Frontal cortex (tissue), 4 donors: ENCODE results near the gene RPS2. TPM values are rescaled to one million over a fixed set of nuclear protein-coding genes. Genes with fewer than 3 reads are reported as not detected.

Experiments
- DNase-seq, 2 donors: peaks; one replicate each; pipeline ENCODE4 v3.0.0; 2012; ENCODE audit warnings: low spot score in 2 of 2
- FAIRE-seq: peaks from 2 replicates; lab custom pipeline; 2012; peaks lifted over from hg19 to GRCh38; lab: Jason Lieb, UNC
- total RNA-seq: library from RNA; depleted of rRNA; stranded (reverse); fragments of >200 nt; gene quantifications from one replicate; pipeline ENCODE4 v1.2.3, GENCODE V29; 2014
- donor health status: control.
- donor health status: control.
- donor health status: control.

RPS2 gene
- total RNA-seq, 1 donor from 2014 or later = 1,930 TPM

DNA sequence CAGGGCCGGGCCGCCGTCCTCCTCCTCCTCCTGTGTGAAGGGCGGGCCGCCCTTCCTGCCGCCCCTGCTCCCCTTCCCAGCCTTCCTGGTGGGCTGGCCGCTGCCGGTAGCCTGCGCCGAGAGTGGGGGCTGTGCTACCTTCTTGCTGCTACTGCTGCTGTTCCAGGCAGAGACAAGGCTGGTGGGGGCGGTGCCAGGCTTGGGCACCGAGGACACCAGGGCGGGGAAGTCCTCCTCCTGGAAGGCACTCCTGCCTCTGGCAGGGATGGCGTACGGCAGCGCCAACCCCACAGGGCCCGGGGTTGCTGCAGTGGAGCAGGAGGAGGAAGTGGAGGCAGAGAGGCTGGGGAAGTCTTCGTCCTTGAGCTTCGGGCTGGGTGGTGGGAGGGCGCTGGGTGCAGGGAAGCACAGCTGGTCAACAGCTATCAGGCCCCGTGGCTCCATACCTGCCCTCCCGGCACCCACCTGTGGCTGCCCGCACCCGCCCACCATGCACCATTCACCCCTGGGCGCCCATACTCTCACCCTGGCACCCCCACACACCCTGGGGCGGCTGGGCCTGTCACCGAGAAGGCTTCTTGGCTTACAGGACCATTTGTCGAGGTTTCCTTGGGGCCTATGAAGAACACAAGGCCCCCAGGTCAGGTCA, 35.4 kb upstream of the RPS2 start:
- FAIRE-seq (no peak), DNase-seq (no peak)

DNA sequence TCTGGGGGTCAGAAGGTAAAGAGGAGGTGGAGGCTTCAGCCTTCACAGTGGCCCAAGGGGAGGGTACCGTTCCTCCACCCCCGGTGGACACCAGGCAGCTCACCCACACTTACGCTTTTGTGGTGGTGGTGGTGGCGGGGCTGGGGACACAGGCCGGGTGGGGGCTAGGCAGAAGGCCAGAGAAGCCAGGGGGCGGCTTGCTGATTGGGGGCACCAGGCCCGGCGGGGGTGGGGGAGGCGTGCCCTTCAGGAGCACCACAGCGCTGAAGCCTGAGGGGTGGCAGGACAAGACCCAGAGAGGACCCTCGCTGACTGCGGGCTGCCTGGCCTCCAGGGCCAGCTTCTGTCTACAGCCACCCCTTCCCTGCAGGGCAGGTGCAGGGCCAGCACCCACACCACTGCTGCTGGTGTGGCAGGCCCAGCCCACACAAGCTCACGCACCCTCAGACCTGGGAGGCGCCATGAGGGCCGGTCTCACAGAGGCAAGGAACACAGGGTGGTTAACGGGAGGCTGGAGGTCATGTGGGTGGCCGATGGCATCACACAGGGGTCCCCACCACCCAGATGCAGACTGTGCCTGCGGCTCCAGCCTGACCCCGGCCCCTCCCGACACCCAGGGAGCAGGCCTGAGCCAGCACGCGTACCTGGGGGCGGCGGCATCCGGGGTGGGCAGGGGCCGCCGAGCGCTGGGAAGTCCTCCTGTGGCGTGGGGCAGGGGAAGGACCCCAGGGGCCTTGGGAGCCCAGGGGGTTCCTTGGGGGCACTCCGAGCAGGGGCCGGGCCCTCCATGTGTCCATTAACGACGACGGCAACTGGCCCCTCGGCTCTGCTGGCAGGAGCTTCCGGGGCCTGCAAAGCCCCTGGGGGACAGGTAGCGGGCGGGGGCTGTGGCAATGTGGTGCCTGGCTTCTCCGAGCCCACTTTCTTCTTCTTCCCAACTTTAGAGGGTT, 34.5 kb upstream of the RPS2 start:
- no peak for FAIRE-seq
- no peak for DNase-seq

DNA sequence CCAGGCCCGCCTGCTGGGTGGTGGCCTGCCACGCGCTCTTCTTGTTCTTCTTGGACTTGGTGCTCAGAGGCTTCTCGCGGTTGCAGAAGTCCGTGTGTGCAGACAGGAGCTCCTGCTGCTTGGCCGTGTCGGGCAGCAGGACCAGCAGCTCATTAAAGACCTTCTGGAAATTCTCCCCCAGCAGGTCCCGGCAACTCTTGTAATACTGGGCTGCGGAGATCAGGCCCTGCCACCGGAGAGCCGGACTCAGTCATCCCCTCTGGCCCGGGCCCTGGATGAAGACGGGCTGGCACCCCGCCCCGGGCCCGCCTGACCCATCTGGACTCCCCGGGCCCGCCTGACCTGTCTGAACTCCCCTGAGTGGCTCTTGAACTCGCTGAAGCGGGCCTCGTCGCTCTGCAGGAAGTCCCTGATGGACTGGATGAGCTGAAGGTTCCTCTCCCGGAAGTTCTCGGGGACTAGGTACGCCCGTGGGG, 33.8 kb upstream of the RPS2 start:
- FAIRE-seq (no peak), DNase-seq (no peak)

DNA sequence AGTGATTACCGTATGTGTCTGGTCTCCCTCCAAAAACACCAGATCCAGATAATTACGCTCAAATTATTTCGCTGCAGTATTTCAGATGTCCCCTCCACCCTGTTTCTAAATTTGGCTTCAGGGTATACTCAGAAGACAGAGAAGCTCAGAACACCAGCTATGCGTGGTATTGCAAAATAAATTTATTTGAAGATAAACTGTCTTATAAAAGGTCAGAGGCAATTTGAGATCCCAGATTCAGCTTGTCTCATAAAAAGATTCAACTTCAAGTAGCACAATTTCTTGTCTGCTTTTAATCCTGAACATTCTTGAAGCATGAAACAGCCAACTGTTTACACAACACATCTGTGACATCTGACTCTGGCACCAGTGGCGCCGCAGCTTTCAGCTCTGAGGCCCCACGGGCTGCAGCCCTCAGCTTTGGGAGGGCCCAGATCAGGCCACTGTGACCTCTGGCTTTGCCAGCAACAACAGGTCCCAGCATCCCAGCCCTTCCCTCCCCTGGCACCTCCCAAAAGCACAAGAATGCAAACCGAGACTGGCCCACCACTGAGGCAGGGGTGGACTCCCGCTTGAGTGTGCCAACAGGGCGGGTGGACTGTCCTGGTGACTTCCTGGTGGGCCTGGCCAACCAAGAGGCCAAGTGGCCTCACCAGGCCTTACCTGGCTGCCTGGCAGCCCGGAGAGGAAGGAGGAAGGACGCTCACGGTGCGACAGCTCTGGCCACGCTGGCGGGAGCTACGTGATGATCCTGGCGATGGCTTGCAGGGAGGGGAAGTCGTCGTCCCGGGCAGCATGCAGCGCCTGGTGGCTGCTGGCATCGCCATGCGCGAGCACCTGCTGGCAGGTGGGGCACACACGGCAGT, 33.1 kb upstream of the RPS2 start:
- FAIRE-seq (no peak), DNase-seq (no peak)

DNA sequence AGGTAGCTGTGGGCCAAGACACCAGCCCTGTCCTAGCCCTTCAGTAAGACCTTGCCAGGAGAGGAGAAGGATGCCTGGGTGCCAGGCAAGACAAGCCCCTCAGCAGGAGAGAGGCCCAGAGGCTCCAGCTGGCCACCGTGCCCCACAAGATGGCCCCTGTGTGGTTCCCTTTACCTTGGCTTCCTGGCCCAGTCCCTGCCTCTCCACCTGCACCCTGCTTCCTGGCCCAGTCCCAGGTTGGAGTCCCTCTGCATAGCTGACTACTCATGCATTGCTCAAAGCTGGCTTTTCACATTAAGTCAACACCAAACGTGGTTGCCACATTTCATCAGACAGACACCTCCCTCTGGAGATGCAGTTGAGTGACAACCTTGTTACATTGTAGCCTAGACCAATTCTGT, 29.1 kb upstream of the RPS2 start:
- DNase-seq (no peak), FAIRE-seq (no peak)

DNA sequence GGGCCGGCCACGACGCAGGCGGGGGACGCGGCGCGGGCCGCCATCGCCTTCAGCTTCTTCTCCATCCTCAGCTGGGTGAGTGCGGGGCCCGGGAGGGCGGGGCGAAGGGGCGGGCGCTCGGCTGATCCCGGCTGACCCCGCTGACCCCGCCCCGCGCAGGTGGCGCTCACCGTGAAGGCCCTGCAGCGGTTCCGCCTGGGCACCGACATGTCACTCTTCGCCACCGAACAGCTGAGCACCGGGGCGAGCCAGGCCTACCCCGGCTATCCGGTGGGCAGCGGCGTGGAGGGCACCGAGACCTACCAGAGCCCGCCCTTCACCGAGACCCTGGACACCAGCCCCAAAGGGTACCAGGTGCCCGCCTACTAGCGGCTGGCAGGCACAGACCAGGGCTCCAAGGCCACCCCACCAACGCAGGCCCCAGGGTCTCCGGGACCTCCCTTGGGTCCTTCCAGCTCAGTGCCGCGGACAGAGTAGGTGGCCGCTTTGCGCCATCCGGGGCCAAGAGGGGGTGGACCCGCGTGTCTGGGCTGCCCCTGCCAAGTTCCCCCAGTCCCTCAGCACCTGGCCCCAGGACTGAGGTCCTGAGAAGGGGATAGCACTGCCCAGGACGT, 28.2 kb upstream of the RPS2 start:
- DNase-seq (no peak), FAIRE-seq (no peak)

DNA sequence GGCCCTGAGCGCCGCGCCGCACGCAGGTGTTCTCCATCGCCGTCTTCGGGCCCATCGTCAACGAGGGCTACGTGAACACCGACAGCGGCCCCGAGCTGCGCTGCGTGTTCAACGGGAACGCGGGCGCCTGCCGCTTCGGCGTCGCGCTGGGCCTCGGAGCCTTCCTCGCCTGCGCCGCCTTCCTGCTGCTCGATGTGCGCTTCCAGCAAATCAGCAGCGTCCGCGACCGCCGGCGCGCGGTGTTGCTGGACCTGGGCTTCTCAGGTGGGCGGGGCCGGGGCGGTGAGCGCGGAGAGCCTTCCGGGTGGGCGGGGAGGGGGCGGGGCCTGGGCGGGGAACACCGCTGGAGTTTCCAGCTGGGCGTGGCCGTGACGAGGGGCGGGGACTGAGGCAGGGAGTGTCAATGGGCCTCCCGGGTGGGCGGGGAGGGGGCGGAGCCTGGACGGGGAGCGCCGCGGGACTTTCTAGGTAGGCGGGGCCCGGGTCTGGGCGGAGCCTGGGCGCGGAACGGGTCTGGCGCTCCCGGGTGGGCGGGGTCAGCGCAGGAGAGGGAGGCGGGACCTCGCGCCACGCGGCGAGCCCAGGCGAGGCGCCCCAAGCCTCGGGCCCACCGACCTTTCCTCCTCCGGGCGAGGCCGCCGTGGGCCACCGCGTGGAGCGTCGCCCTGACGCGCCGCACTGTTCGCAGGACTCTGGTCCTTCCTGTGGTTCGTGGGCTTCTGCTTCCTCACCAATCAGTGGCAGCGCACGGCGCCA, 27.5 kb upstream of the RPS2 start:
- FAIRE-seq (no peak), DNase-seq (peak; percentile 91 to 97)

DNA sequence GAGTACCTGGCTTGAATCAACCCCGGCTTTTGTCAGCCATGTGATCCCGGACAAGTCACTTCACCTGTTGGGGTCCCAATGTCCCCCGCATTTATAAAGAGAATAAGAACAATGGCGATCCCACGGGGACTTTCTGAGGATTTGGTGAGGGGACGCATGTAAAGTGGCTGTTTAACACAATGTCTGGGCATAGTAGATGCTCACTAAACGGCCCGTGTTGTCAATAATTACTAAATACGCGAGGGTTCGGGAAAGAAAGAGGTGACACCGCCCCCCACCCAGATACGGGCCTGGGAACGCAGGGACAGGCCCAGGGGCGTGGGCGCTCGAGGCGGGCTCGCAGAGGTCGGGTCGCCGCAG, 26.9 kb upstream of the RPS2 start:
- FAIRE-seq (no peak), DNase-seq (no peak)

DNA sequence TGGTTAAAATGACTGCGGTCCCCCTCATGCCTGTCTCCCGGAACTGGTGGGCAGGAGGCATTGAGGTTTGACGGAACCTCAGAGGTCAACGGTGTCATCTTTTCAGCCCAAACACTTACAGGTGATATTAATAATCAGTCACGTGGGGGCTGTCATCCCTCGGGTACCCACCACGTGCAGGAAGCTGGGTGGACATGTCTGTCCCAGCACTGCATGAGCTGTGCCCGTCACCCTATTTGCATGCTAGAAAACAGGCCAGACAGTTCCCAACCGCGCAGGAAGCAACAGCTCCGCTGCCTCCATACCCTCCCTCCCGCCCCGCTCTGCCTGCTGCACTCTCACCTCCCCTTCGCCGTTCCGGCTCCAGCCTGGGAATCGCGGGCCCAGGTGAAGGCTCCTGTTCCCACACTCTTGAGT, 26.5 kb upstream of the RPS2 start:
- DNase-seq (no peak), FAIRE-seq (no peak)

DNA sequence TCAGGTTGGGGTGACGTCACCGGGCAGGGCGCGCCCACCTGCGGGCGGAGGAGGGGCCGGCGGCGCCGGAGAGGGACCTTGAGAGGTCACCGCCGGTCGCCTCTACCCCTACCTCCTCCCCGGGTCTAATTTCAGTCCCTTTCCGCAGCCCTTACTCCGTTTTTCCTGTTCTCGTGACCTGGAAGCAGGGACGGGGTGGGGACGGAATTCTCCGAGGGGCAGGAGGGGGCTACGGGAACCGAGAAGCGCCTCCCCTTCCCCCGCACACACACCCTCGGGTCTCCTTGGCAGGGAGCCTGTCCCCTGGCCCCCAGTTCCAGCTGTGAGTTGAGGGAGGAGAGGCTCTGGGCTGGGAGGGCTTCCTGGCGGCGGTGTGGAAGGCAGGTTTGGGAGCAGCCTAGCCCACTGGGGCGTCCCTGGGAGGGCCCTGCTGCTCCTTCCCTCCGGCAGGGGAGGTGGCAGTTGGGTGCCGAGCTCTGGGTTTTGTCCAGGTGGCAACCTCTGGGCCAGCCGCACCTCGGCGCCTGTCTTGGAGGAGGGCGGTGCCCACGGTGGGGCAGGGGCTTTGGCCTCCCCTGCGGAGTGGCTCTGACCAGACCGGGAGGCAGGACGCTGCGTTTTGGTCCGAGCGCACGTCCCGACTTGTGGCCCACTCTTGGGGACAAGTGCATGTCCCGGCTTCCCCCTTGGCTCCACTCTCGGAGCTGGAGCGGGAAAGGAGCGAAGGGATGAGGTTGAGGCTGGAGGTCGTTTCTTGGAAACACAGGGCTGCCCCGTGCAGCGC, 25.9 kb upstream of the RPS2 start:
- no peak for DNase-seq
- no peak for FAIRE-seq

DNA sequence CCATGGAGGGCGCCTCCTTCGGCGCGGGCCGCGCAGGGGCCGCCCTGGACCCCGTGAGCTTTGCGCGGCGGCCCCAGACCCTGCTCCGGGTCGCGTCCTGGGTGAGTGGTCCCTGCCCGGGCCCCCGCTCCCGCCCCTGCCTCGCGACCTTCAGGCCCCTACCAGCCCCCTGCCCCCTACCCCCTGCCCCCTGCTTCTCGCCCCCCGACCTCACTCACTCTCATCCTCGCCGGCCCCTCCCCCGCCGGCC, 25.4 kb upstream of the RPS2 start:
- no peak for FAIRE-seq
- DNase-seq = no peak

DNA sequence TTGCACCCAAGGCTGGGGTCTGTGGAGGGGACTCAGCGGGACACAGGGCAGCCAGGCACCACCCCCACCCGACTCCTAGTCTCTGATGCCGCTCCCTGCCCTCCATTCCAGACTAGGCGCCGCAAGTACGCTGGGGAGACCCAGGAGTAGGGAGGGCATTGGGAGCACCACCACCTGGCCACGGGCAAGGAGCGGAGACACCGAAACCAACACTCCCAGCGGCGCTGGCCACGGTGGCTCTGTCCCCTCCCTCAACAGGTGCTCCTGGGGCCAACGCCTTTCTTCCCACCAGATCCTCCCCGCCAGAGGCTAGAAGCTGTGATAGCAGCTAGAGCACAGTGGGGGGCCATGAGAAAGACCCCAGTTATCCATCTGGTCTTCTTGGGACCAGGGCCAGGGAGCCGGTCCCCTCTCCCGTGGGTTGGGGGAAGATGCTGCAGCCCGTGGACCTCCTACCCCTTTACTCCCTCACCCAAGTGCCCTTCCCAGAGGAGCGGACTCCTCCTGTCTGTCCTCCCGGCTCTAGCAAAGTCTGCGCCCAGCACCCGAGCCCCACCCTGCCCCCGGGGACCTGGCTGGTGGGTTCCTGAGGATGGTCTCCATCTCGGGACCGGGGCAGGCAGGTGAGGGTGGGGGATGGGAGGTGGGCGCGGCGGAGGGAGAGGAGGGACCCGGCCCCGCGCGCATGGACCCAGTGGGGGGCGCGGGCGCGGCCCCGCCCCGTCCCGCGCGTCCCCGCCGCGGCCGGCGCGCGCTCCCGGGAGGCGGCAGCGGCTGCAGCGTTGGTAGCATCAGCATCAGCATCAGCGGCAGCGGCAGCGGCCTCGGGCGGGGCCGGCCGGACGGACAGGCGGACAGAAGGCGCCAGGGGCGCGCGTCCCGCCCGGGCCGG, 24.8 kb upstream of the RPS2 start, which contains the start of gene SYNGR3:
TSS of gene SYNGR3 (plus strand) at position 762 of the 892 bp plus-strand sequence. CDS start 133 bp downstream, outside the sequence.
- FAIRE-seq (no peak), DNase-seq (no peak)

DNA sequence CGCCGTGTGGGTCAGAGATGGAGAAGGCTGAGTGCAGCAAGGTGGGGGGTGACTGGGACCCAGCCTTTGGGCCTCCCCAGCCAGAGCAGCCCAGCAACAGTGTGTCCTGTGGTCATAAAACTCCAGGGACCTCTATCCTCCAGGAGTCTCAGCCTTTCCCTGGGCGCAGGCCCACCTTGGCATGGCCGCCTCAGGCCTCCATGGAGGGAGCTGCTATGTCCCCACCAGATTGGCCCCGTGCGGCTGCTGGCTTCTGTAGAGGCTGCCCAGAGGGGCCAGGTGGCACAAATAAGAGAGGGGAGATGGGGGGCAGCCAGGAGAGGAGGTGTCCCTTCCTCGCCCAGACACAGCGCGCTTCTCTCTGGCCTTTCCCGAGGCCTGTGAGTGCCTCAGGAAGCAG, 22.6 kb upstream of the RPS2 start:
- FAIRE-seq = no peak
- DNase-seq = no peak

DNA sequence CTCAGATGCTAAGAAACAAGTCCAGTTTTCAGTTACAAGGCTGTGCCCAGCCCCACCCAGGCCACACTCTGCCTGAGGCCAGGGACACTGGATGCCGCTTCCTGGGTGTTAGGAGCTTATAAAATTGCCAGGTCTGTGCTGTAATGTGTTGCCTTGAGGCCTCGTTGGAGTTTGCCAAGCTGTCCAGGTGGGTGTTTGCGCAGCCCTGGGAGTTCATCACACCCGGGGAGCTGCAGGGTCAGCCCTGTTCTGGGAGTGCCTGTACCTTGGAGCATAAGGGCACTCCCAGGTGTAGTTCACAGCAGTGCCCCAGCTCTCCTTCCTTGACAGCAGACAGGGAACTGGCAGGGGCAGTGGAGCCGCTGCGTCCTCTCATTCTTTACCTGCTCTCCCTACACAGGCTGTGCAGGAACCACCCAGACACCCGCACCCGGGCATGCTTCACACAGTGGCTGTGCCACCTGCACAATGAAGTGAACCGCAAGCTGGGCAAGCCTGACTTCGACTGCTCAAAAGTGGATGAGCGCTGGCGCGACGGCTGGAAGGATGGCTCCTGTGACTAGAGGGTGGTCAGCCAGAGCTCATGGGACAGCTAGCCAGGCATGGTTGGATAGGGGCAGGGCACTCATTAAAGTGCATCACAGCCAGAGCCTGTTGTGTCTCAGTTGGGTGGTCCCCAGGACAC, 21.0 kb upstream of the RPS2 start:
- no peak for FAIRE-seq
- no peak for DNase-seq

DNA sequence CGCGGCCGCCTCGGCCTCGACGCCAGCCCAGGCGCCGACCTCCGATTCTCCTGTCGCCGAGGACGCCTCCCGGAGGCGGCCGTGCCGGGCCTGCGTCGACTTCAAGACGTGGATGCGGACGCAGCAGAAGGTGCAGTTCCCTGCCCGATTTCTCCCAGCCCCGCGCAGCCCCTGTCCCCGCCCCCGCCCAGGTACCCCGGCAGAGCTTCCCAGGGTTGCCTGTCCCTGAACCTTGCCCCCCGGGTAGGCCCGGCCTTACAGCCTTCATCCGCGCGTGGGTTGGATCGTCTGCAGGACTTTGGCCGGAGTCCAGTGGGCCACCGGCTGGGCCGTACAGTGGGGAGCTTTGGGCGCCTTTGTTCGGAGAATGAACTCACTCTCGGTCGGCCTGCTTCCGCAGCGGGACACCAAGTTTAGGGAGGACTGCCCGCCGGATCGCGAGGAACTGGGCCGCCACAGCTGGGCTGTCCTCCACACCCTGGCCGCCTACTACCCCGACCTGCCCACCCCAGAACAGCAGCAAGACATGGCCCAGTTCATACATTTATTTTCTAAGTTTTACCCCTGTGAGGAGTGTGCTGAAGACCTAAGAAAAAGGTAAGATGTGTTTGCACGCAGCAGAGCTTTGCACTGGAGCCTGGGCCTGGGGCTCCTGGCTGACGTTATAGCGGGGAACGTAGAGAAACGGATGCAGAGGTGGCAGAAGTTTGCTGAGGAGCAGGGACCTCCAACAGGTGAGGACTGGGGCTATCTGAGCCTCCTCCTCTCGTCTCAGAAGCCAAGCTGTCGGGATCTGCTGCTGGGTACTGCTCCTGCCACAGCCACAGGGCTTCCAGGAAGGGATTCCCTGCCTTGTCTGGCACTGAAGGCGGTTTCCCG, 20.0 kb upstream of the RPS2 start:
- FAIRE-seq (no peak), DNase-seq (no peak)
